Transverse colon (tissue), 4 donors: ENCODE measurements around the gene PDK2. TPM values are rescaled to one million over a fixed set of nuclear protein-coding genes. Genes with fewer than 3 reads are reported as not detected.

ENCODE experiments used
- DNase-seq: peaks from one replicate; pipeline ENCODE4 v3.0.0-alpha.2; 2019
- H3K27ac ChIP-seq, 4 donors: fragments of 200-600 bp; sonication (generic); 2 replicates each; pipeline ENCODE4 v1.5.1; 2016 to 2018; ENCODE audit warnings: inconsistent platforms in 4 of 4
- H3K27me3 ChIP-seq: fragments of 200-600 bp; sonication (generic); 2 replicates; pipeline ENCODE4 v1.5.1; 2017; ENCODE audit warnings: inconsistent platforms
- H3K36me3 ChIP-seq, 4 donors: fragments of 200-600 bp; sonication (generic); 2 replicates each; pipeline ENCODE4 v1.5.1; 2017 to 2019; ENCODE audit warnings: inconsistent platforms in 4 of 4
- H3K4me1 ChIP-seq, 4 donors: fragments of 200-600 bp; sonication (generic); 2 replicates each; pipeline ENCODE4 v1.5.1; 2017 to 2020; ENCODE audit warnings: inconsistent platforms in 4 of 4
- H3K4me3 ChIP-seq, 4 donors: fragments of 200-600 bp; sonication (generic); 1 replicate in 1 of 4; 2 replicates in 3 of 4; pipeline versions ENCODE4 v1.5.1 to v1.6.1; 2017 to 2019; ENCODE audit warnings: inconsistent platforms in 4 of 4
- H3K9me3 ChIP-seq, 2 donors: fragments of 200-600 bp; sonication (generic); 2 replicates each; pipeline ENCODE4 v1.5.1; 2017 to 2019; ENCODE audit warnings: inconsistent platforms in 2 of 2
- CTCF ChIP-seq, 5 experiments: fragments of 200-600 bp in 3 of 5; fragments of 450-650 bp in 2 of 5; sonication (generic) in 3 of 5; IDR thresholded peaks; 1 replicate in 2 of 5; 2 replicates in 3 of 5; pipeline ENCODE4 v1.5.1; 2016 to 2017; ENCODE audit warnings: antibody characterized with exemption in 5 of 5, inconsistent platforms in 3 of 5, mild to moderate bottlenecking in 2 of 5, moderate library complexity in 1 of 5
- EP300 ChIP-seq: sonication (generic); formaldehyde crosslinking; IDR thresholded peaks from one replicate; pipeline ENCODE4 v1.6.1; 2017; ENCODE audit warnings: antibody characterized with exemption, low read depth
- POLR2A ChIP-seq: fragments of 450-650 bp; IDR thresholded peaks from one replicate; pipeline ENCODE4 v1.6.1; 2016; ENCODE audit warnings: antibody characterized with exemption, mild to moderate bottlenecking, moderate library complexity
- POLR2AphosphoS5 ChIP-seq, 3 donors: sonication (generic); formaldehyde crosslinking; IDR thresholded peaks; one replicate each; pipeline ENCODE4 v1.6.1; 2016; ENCODE audit warnings: antibody characterized with exemption in 3 of 3
- WGBS, 2 donors: methylation state at CpG; one replicate each; pipeline ENCODE4 v1.1.5; 2018; ENCODE audit warnings: low coverage in 1 of 2; 5-methylcytosine and 5-hydroxymethylcytosine counted together
- in situ Hi-C, 4 donors: fragments of 200-750 bp; cut with MboI; loops; one replicate each; pipeline versions ENCODE4 v1.15.0 to v1.15.1; 2017; ENCODE audit warnings: low sequenced_read_pairs in 3 of 4, low pct_ligation_motif_present in 1 of 4, low pct_unique_long_range_greater_than_20kb in 1 of 4
- intact Hi-C: fragments of 100-400 bp; cut with DNase I; formaldehyde crosslinking; loops from one replicate; pipeline ENCODE4 v1.15.1; 2023; ENCODE audit warnings: low total_unique reads
- total RNA-seq, 4 donors: library from RNA; depleted of rRNA; stranded (reverse); fragments of >200 nt; gene quantifications; one replicate each; pipeline ENCODE4 v1.1.0, GENCODE V29; 2016

The PDK2 gene
- total RNA-seq, 4 donors from 2014 or later, result 84.6 to 292 (median 136) TPM

GRCh38 chr17:50108556-50108955 is 13.4 kb downstream of the PDK2 start:
- 86 to 100% methylated on average over 1 to 9 of the region's 9 CpGs for WGBS, 2 donors
- Histone ChIP-seq H3K27me3 (no peaks in the 10 kb centered on the region), H3K4me3 (no peak overlapping the region), H3K9me3 (no peaks in the 10 kb centered on the region), H3K36me3 (peaks cover 0 to 19% (median 2%) of the 10 kb centered on the region in 4 donors), H3K4me1 (peaks cover 13 to 29% (median 25%) of the 10 kb centered on the region in 4 donors), H3K27ac (no peak overlapping the region)
- intact Hi-C loops, result no loop called here
- no peak for DNase-seq
- in situ Hi-C loops, result no loop called here
- TF ChIP-seq EP300 (no peak), POLR2A (no peak), CTCF (IDR thresholded peaks at IDR 0.05) (no peak), POLR2AphosphoS5 (IDR thresholded peaks at IDR 0.05) (no peak)

- in situ Hi-C loops, result no loop called here
- Histone ChIP-seq H3K4me3 (no peak overlapping the region), H3K9me3 (no peaks in the 10 kb centered on the region), H3K36me3 (peaks cover 0 to 19% (median 2%) of the 10 kb centered on the region in 4 donors), H3K27me3 (no peaks in the 10 kb centered on the region), H3K4me1 (peaks cover 13 to 29% (median 23%) of the 10 kb centered on the region in 4 donors), H3K27ac (no peak overlapping the region)
- WGBS, 2 donors, result 20 to 95% methylated on average over 1 to 7 of the region's 7 CpGs
- no peak for TF ChIP-seq EP300
- TF ChIP-seq CTCF (IDR thresholded peaks at IDR 0.05), result no peak
- TF ChIP-seq POLR2A, result no peak
- no peak for TF ChIP-seq POLR2AphosphoS5 (IDR thresholded peaks at IDR 0.05)
- intact Hi-C loops, result no loop called here
- no peak for DNase-seq
Observed at GRCh38 chr17:50109207-50109606, 14.1 kb downstream of the PDK2 start.

DNA sequence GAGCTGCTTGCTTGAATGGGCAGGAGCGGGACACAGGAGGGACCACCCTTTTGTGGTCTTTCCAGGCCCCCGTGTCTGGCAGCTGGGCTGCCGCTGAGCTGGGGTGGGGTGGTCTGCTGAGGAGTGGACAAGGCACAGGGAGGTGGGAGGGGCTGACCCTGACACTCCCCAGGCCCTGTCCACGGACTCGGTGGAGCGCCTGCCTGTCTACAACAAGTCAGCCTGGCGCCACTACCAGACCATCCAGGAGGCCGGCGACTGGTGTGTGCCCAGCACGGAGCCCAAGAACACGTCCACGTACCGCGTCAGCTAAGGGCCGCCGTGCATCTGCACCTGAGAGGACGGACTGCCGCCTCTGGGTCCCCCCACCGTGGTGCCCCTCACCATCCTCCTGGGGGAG is 14.6 kb downstream of the PDK2 start:
- Histone ChIP-seq H3K4me3 (no peak overlapping the region), H3K9me3 (no peaks in the 10 kb centered on the region), H3K4me1 (peaks cover 13 to 33% (median 23%) of the 10 kb centered on the region in 4 donors), H3K27me3 (no peaks in the 10 kb centered on the region), H3K27ac (no peak overlapping the region), H3K36me3 (peaks cover 0 to 19% (median 2%) of the 10 kb centered on the region in 4 donors)
- TF ChIP-seq POLR2AphosphoS5 (IDR thresholded peaks at IDR 0.05), result no peak
- no peak for TF ChIP-seq EP300
- TF ChIP-seq POLR2A, result no peak
- TF ChIP-seq CTCF (IDR thresholded peaks at IDR 0.05), result no peak
- no peak for DNase-seq
- intact Hi-C loops (no loop called here), in situ Hi-C loops (no loop called here)
- WGBS, 2 donors, result 90% methylated on average over 19 of the region's 19 CpGs; no CpG with 5 or more reads in 1 of the 2 donors

- H3K27me3 ChIP-seq, result peaks cover 4% of the 10 kb centered on the region
- peaks cover 13 to 36% (median 23%) of the 10 kb centered on the region in 4 donors for H3K4me1 ChIP-seq
- H3K36me3 ChIP-seq, result peaks cover 0 to 17% (median 2%) of the 10 kb centered on the region in 4 donors
- intact Hi-C loops (no loop called here), in situ Hi-C loops (no loop called here)
- DNase-seq, result no peak
- peak overlapping the region; percentile 53 to 78 (median 62) for H3K27ac ChIP-seq
- H3K9me3 ChIP-seq, result no peaks in the 10 kb centered on the region
- no peak for TF ChIP-seq EP300
- TF ChIP-seq CTCF (IDR thresholded peaks at IDR 0.05), result no peak
- TF ChIP-seq POLR2A, result no peak
- no peak for TF ChIP-seq POLR2AphosphoS5 (IDR thresholded peaks at IDR 0.05)
- 89% methylated on average over 17 of the region's 19 CpGs; no CpG with 5 or more reads in 1 of the 2 donors for WGBS, 2 donors
- no peak overlapping the region for H3K4me3 ChIP-seq
Observed at GRCh38 chr17:50110591-50111349, 15.6 kb downstream of the PDK2 start.
